Right cardiac atrium (tissue), 5 donors: Measurements from ENCODE around the gene ESRRB. TPM values are rescaled to one million over a fixed set of nuclear protein-coding genes. Genes with fewer than 3 reads are reported as not detected.

ENCODE experiments used
- ATAC-seq, 2 donors: fragments of 200-7000 bp; cut with Tn5 transposase; one replicate each; pipeline versions ENCODE4 v1.8.0 to v1.9.1; 2020; ENCODE audit warnings: moderate library complexity in 2 of 2, mild to moderate bottlenecking in 1 of 2
- DNase-seq, 3 donors: peaks; one replicate each; pipeline ENCODE4 v3.0.0-alpha.2; 2020
- H3K27ac ChIP-seq: one replicate; pipeline ENCODE4 v1.5.1; 2013; ENCODE audit warnings: mild to moderate bottlenecking, low read length, control low read depth, moderate library complexity
- H3K27me3 ChIP-seq: one replicate; pipeline ENCODE4 v1.6.1; 2013; ENCODE audit not compliant: control insufficient read depth, insufficient read depth
- H3K4me1 ChIP-seq: one replicate; pipeline ENCODE4 v1.6.1; 2013; ENCODE audit warnings: low read length; ENCODE audit not compliant: control insufficient read depth, insufficient read depth
- H3K4me3 ChIP-seq: one replicate; pipeline ENCODE4 v1.5.1; 2013; ENCODE audit warnings: low read length, control low read depth
- H3K9me3 ChIP-seq: one replicate; pipeline ENCODE4 v1.6.1; 2013; ENCODE audit warnings: low read length; ENCODE audit not compliant: control insufficient read depth
- WGBS: extraction: QIAGEN DNeasy Blood & Tissue Kit; methylation state at CpG from one replicate; pipeline ENCODE4 v1.1.7; 2013; 5-methylcytosine and 5-hydroxymethylcytosine counted together
- intact Hi-C, 4 donors: fragments of 100-400 bp; cut with DNase I; formaldehyde crosslinking; loops; one replicate each; pipeline versions ENCODE4 v1.11.0 to v1.14.0; 2022 to 2023
- polyA plus RNA-seq: library from polyadenylated mRNA; stranded (reverse); fragments of 200-250 nt; gene quantifications from one replicate; pipeline ENCODE4 v1.2.3, GENCODE V29; 2013
- total RNA-seq, 4 donors: library from RNA; stranded (reverse); fragmentation: NEBNext Ultra II Directional; extraction: Animal tissue kit (Norgen Biotek cat#: 25700); gene quantifications; one replicate each; pipeline ENCODE4 v1.2.1, GENCODE V29; 2021
- donor health status: healthy with polysubstance abuse.
- donor health status: DM: no; HTN: yes; CAD: no.
- donor health status: DM: no; HTN: no; CAD: no.
- donor health status: DM: no; HTN: yes; CAD: no; lungs with severe emphysema.
- donor health status: DM: yes; HTN: yes; CAD: no.

Gene ESRRB
- total and polyA plus RNA-seq, 5 donors, result 7.2 to 10.3 (median 8.7) TPM

DNA sequence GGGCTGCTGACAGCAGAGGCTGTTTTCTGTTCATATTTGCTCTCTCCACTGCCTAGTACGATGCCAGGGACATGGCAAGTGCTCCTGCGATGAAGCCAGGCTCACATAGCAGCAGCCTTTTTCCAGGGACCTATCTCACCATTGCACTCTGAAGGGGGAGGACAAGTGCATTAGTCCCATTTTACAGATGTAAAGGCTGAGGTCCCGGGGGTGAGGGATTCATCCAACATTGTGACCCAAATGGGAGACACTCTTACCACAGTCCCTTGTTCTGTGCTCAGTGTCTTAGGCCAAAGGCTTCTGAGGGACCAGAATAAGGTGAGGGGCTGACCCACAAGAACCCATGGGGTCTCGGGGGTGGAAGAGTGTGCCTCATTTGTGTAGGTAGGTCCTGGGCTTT lies 21.6 kb upstream of the ESRRB start:
- DNase-seq (no peak), ATAC-seq (no peak)
- intact Hi-C loops, result loop anchor here (5.0 to 10.0 kb wide), 2 partner anchors 300 to 302 kb away; no protein-coding TSS in a partner anchor
- H3K4me1 ChIP-seq, result no peaks in the 10 kb centered on the region
- no peaks in the 10 kb centered on the region for H3K9me3 ChIP-seq
- no peaks in the 10 kb centered on the region for H3K27me3 ChIP-seq
- no peak overlapping the region for H3K4me3 ChIP-seq
- H3K27ac ChIP-seq, result no peak overlapping the region
- WGBS, result 93% methylated on average over 4 of the region's 4 CpGs

DNA sequence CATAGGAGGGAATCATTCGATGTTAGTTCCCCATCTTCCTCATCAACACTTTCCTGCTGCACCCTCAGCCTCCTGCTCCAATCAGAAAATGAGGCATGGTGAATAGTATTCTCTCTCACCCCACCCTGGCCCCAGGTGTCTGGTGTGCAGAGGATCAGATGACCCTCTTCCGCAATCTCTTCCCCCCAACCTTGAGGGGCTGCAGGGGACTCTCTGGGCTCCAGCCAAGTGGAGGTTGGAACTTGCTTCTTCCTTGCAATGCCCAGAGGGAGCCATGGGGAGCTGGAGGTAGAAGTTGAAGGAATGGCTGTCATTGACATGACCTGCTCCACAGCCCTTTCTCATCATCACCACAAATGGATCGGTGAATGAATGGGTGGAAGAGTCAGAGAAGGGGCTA lies 20.2 kb upstream of the ESRRB start:
- intact Hi-C loops, result loop anchor here in 1 of 4 donors (10.0 kb wide), 1 partner anchor 301 kb away; no protein-coding TSS in a partner anchor
- Histone ChIP-seq H3K4me1 (no peaks in the 10 kb centered on the region), H3K4me3 (no peak overlapping the region), H3K27me3 (no peaks in the 10 kb centered on the region), H3K27ac (no peak overlapping the region), H3K9me3 (no peaks in the 10 kb centered on the region)
- no peak for ATAC-seq
- 88% methylated on average over 3 of the region's 3 CpGs for WGBS
- DNase-seq, result no peak

DNA sequence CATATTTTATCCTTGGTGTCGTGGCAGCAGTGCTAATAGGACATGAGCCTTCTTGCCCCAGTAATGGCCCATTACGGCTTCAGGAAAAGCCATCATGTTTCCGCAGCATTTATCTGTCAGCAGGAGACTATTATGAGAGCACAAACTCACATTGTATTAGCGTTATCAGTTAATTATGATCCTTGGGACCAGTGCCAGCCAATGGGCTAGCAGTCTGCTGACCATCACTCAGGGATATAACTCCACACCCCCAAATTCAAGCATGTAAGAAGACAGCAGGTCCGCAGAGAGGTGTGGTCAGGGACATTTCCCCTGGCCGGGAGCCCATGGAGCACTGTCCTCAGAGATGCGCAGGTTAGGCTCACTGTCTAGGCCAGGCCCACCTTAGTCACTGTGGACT lies 4.9 kb upstream of the ESRRB start:
- H3K9me3 ChIP-seq, result no peaks in the 10 kb centered on the region
- H3K4me3 ChIP-seq, result no peak overlapping the region
- WGBS, result 80% methylated on average over 7 of the region's 7 CpGs
- ATAC-seq, result no peak
- H3K27me3 ChIP-seq, result no peaks in the 10 kb centered on the region
- intact Hi-C loops, result no loop called here
- no peaks in the 10 kb centered on the region for H3K4me1 ChIP-seq
- DNase-seq, result no peak
- H3K27ac ChIP-seq, result no peak overlapping the region

DNA sequence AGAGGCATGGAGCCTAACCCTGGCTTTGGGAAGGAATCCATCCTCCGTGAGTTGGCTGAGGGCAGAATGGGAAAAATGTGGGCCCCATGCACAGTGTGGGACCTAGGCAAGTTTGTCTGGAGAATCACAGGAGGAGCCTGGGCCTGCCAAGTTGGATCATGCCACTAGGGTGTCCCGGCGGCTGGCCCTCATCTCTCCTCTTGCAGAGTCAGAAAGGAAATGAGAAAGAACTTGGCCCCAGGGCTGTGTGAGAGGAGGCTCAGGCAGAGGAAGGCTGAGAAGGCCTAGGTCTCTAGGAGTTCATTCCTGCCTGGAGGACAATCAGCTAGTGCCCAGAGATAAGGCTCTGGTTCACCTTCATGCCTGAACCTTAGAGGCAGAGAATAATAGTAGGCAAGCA lies 2.5 kb upstream of the ESRRB start:
- ATAC-seq (no peak), DNase-seq (no peak)
- Histone ChIP-seq H3K9me3 (no peaks in the 10 kb centered on the region), H3K4me3 (no peak overlapping the region), H3K27ac (no peak overlapping the region), H3K27me3 (no peaks in the 10 kb centered on the region), H3K4me1 (peaks cover 2% of the 10 kb centered on the region)
- 61% methylated on average over 3 of the region's 3 CpGs for WGBS
- intact Hi-C loops, result no loop called here

DNA sequence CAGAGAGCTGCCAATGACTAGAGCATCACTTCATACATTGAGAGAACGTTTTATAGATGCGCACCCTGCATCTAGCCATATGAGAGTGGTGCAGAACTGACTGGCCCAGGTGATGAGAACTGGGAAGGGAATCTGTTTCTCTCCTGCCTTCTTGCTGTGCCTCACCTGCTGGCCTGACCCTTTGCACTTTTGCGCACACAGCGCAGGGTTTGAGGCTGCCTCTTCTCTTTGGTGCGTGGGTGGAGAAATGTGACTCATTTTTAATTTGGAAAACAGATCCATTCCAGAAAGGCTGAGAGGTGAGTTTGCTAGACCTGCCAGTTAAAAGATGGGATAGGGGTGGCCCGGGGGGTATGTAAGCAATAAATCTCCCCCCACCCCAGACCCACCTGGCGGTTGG lies 453 bp upstream of the ESRRB start:
- Histone ChIP-seq H3K27ac (no peak overlapping the region), H3K4me3 (no peak overlapping the region), H3K4me1 (peaks cover 2% of the 10 kb centered on the region), H3K9me3 (no peaks in the 10 kb centered on the region), H3K27me3 (no peaks in the 10 kb centered on the region)
- intact Hi-C loops, result no loop called here
- DNase-seq (no peak), ATAC-seq (no peak)
- 35% methylated on average over 7 of the region's 7 CpGs for WGBS

DNA sequence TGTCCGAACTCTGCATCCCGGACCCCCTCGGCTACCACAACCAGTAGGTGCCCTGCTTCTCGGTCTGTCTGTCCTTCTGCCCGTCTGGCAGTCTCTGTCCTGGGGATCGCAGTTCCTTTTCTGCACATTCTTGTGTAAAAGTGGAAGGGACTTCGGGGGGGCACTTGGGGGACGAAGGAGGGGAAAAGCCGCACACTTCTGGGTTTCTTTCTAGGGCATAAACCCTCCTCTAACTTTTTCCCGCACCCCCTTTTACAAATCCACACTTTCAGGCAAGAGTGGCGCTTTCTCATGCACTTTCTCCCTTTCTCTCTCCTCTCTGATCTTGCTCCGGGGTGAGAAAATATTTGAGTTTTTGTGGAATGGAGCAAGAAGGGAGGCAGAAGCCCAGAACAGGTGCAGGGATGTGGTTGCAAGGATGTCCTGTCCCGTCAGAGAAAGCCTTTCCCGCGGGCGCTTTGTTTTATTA lies 506 bp downstream of the ESRRB start:
- Histone ChIP-seq H3K4me1 (peaks cover 2% of the 10 kb centered on the region), H3K4me3 (peak overlapping the region; percentile 4), H3K27me3 (no peaks in the 10 kb centered on the region), H3K27ac (no peak overlapping the region), H3K9me3 (no peaks in the 10 kb centered on the region)
- no peak for ATAC-seq
- 2% methylated on average over 16 of the region's 16 CpGs for WGBS
- DNase-seq, result no peak
- intact Hi-C loops, result no loop called here

DNA sequence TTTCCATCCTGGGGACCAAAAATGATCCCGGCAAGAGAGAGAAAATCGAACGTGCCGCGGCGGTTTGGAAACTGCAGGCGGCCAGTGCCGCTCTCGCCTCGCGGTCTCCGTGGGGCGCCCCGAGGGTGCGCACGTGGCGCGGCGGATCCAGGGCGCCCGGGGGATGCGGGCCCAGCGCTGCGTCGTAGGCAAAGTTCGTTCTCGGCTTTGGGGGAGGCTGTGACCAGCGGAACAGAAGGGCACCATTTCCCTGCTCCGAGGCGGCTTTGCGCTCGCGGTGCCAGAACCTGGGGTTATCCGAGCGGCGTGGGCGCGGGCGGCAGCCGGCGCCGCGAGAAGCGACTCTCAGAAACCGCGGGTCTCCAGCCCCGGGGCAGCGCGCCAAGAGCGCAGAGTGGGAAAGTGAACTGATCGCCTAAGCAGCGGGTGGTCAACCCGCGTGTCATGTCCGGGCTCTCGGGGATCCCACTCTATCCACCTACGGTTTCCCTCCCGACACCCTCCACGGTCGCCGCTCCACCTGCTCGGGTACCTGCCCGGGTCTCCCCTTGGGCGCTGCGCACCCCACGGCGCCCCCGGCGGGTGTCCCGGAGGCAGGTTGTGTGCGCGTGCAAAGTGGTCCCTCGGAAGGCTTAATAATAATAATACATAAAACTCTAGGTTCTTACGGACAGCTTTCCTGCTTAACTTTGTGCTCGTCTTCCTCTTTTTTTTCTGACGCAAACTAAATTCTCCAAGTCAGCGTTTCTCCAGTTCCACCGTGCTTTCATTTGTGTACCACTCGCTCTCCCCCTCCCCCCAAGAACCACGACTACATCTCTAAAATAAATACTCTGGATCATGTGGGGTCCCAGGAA lies 1.2 kb downstream of the ESRRB start:
- H3K4me1 ChIP-seq, result peaks cover 2% of the 10 kb centered on the region
- DNase-seq (no peak), ATAC-seq (no peak)
- intact Hi-C loops, result no loop called here
- H3K27ac ChIP-seq, result no peak overlapping the region
- no peaks in the 10 kb centered on the region for H3K27me3 ChIP-seq
- H3K4me3 ChIP-seq, result peak overlapping the region; percentile 2
- no peaks in the 10 kb centered on the region for H3K9me3 ChIP-seq
- 3% methylated on average over 80 of the region's 80 CpGs for WGBS

DNA sequence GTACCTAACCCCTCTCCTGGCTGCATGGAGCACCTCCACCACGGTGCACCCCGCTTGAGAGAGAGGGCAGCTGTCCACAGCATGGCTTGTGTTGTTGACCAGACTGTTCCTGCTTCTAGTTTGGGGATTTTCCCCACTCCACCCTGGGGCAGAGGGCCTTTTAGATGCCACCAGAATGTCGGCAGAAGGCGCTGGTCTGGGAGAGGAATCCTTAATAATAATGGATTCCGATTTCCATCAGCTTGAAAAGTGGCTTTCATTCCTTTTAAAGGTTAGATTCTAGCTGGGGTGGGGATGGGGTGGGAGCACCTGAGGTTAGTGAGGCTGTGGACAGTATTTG lies 1.8 kb downstream of the ESRRB start:
- Histone ChIP-seq H3K4me1 (peaks cover 2% of the 10 kb centered on the region), H3K27me3 (no peaks in the 10 kb centered on the region), H3K27ac (no peak overlapping the region), H3K4me3 (peak overlapping the region; percentile 2), H3K9me3 (no peaks in the 10 kb centered on the region)
- ATAC-seq (no peak), DNase-seq (no peak)
- WGBS, result 32% methylated on average over 5 of the region's 5 CpGs
- intact Hi-C loops, result no loop called here

DNA sequence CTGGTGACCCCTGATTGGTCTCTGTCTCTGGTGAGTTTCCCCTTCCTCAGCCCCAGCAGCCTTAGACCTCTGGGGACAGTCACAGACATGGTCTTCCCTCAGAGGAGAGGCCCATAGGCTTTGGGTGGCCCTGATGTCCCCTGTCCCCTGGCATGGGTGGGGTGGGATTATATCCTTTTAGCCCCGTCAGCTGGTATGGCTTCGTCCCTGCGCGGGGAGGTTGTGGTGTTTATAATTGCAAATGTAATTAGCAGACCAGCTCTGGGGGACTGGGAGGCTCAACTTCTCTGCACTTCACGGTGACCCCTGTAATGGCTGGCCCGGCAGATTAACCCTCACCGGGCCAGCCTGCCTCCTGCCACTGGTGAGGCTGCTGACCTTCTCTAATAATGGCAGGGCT lies 5.1 kb downstream of the ESRRB start:
- DNase-seq (no peak), ATAC-seq (no peak)
- Histone ChIP-seq H3K4me1 (peaks cover 2% of the 10 kb centered on the region), H3K4me3 (no peak overlapping the region), H3K27me3 (no peaks in the 10 kb centered on the region), H3K27ac (no peak overlapping the region), H3K9me3 (no peaks in the 10 kb centered on the region)
- 38% methylated on average over 7 of the region's 7 CpGs for WGBS
- intact Hi-C loops, result loop anchor here in 2 of 4 donors (10.0 kb wide), 1 partner anchor 326 kb away; no protein-coding TSS in a partner anchor

DNA sequence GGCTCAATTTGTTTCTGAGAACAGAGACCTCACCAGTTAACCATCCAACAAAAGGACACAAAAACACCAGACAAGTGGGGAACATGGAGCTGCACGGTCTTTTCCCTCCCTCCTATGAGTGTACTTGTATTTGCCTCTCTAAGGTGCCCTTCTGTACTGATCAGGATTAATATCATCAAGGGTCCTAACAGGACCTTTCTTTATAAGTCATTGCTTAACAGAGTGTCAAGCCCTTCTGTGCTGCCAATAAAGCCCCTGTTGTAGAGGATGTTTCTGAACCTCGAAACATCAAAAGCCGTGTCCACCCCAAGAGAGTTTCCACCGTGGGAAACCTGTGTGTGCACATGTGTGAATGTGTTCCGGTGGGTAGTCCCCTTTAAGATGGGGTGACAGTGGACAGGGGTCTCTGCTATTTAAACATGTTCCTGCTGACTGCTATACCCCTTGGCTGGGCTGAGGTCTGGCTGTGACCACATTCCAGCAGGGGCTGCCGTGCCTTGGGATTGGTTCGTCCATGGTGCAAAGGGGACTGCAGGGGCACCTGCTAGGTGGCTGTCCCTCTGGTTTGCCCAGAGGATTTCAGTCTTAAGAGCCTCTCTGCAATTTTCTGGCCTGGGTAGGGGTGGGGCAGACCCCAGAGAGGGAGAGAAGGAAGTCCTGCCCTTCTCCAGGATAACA lies 6.0 kb downstream of the ESRRB start:
- Histone ChIP-seq H3K4me3 (no peak overlapping the region), H3K27ac (no peak overlapping the region), H3K27me3 (no peaks in the 10 kb centered on the region), H3K4me1 (peaks cover 2% of the 10 kb centered on the region), H3K9me3 (no peaks in the 10 kb centered on the region)
- 81% methylated on average over 7 of the region's 7 CpGs for whole genome bisulfite sequencing
- intact Hi-C loops, result loop anchor here in 2 of 4 donors (10.0 kb wide), 1 partner anchor 327 kb away; no protein-coding TSS in a partner anchor
- ATAC-seq (no peak), DNase-seq (no peak)

DNA sequence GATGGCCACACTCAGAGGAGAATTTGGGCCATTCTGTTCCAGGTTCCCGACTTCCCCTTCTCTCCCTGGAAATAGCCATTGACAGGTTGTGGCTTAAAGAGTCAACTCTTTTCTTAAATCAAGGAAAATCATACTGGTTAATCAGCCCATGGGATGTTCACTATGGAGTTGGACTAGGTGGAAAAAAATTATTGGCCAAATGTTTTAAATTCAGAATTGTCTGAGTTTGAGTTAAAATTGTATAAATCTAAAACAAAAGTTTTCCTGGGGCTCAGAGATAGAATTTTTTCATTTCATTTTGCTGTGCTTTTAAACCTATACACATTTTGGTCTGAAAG lies 6.5 kb downstream of the ESRRB start:
- intact Hi-C loops, result loop anchor here in 2 of 4 donors (10.0 kb wide), 1 partner anchor 328 kb away; no protein-coding TSS in a partner anchor
- 61% methylated on average over 1 of the region's 1 CpG for WGBS
- H3K27me3 ChIP-seq, result no peaks in the 10 kb centered on the region

More for the DNA sequence above, 6.5 kb downstream of the ESRRB start:
- H3K4me3 ChIP-seq, result no peak overlapping the region
- no peak overlapping the region for H3K27ac ChIP-seq
- no peak for DNase-seq
- H3K4me1 ChIP-seq, result no peaks in the 10 kb centered on the region
- ATAC-seq, result no peak
- no peaks in the 10 kb centered on the region for H3K9me3 ChIP-seq
